SHP77 treated with DMSO at 0.1 percent for 48 hours (cell line): ENCODE data around the gene LBHD1.
"Not testable (repeated sequence)": the region's sequence is repeated elsewhere in the genome, so short reads cannot be mapped to it uniquely, and the experiment has no call there.

Experiments
- DNase-seq: peaks from one replicate; lab custom pipeline; 2025; lab: John Stamatoyannopoulos, UW

The LBHD1 gene

DNA sequence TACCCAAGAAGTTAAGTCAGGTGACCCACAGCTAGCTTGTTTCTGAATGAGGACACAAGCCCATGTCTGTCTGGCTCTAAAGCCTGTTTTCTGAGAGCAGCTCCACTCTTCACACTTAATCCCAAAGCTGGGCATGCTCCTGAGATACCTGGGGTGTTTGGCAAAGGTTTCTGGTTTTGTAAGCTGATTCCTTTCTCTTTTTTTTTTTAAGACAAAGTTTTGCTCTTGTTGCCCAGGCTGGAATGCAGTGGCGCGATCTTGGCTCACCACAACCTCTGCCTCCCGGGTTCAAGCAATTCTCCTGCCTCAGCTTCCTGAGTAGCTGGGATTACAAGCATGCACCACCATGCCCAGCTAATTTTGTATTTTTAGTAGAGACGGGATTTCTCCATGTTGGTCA is 21.6 kb upstream of the LBHD1 start:
- not testable (repeated sequence) for DNase-seq

DNA sequence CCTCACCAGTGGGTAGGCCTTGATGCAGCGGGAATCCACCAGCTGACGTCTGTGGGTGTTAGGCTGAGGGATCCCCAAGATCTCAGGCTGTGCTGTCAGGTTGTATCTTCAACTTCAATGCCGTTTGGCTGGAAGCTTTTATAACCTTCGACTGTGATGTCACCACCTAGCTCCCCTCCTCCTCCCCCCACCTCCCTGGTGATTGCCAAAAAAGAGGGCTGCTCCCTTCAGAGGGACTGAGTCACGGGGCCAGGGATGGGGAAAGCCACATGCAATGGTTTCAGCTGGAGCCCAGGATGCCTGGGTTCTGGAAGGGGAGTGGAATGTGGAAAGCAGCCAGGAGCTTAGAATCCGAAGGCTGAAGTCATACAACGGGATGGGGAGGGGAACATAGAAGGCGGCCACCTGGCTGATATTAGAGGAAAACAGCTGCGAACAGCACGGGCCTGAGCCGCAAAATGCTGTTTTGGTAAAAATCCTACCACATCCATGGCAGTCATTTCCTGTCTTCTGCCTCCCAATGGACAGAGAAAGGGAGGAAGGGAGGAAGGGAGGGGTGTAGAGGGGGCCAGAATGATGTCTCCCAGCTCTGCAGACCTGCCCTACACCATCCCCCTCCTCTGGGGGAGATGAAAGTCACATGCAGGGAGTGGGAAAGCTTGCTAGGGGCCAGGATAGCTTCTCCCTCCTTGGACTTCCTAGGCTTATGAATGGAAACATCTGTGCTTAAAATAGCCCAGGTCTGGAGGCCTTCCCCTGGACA is 17.5 kb upstream of the LBHD1 start, which contains the start of gene LRRN4CL:
Gene LRRN4CL, minus strand, starts transcription at position 110 of the 763 bp plus-strand sequence. CDS start 1,022 bp downstream, outside the sequence.
- DNase-seq = no peak

DNA sequence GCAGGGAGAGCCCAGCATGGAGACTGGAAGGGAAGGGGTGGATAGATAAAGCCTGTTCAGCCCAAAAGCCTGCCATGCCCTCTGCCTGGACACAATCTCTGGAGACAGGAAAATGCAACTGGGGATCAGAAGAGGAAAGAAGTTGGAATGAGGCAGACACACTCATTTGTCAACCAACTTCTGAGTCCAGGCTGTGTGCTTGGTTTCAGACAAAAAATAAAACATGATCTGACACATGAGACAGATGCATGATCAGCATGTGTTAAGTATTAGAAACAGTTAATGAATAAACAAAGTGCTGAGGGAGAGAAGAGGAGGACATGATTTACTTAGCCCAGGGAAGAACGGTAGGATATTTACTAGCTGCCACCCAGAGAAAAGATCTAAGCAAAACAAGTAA is 16.4 kb upstream of the LBHD1 start:
- DNase-seq = no peak

DNA sequence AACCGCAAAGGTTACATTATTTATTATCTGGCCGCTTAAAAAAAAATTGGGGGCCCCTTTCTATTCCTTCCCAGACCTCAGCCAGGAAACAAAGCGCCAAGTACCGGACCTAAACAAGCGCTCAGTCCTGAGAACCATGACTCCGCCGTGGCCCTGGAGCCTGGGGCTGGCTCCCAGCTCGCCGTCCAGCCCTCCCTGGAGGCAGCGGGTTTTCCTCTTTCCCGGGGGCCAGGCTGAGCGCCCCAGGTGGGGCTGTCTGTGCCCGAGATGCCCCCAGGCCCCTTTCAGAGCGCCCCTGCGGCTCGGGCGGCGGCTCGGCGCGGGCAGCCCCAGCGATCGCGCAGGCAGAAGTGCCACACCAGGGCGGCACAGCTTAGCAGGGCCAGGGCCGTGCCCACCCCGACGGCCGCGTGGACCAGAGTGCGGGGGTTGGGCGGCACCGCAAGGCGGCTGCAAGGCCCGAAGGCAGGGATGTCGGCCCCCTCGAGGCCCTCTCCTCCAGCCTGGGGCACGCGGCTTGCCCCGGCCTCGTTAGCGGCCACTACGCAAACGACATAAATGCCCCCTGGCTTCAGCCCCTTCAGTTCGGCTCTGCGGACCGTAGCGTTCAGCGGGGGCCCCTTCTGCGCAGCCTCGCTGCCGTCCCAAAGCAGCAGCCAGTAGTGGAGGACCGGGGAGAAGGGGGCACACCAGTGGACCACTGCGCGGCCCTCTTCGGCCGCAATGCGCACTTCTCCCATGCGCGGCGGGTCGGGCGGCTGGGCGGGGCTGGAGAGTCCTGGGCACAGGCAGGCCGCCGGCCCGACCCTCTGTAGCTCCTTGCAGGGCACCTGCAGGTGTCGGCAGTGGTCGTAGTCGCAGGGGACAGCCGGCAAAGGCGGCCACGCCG is 15.7 kb upstream of the LBHD1 start:
- no peak for DNase-seq

- DNase-seq = no peak
Observed at GRCh38 chr11:62682518-62682917, 10.5 kb upstream of the LBHD1 start.

DNA sequence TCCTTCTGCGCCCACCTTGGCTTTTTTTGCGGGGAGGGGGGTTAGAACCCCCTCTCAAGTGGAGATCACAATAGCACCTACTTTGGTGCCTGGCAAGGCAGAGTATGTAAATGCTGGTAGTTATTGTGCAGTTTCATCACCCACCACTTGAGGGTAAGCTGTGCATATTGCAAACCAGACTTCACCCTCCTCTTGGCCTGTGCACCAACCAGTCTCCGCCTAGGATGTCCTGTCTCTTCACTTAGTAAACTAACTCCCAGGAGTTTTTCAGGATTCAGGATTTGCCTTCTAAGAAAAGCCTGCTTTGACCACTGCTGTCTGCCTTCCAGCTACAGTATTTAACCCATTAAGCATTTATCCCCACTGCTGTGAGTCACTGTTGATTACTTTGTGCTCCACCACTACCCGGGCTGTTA is 8.8 kb upstream of the LBHD1 start:
- peak; percentile 78 for DNase-seq

GRCh38 chr11:62678770-62679696 is 7.0 kb upstream of the LBHD1 start, which contains the start of gene UBXN1:
Gene UBXN1 (minus strand): TSS chr11:62679073. CDS start chr11:62678923, 150 bp downstream.
- peak; percentile 74 for DNase-seq

GRCh38 chr11:62678433-62678769 is 6.3 kb upstream of the LBHD1 start:
- no peak for DNase-seq

- DNase-seq = no peak
Observed at GRCh38 chr11:62677714-62678113, 5.6 kb upstream of the LBHD1 start.

DNA sequence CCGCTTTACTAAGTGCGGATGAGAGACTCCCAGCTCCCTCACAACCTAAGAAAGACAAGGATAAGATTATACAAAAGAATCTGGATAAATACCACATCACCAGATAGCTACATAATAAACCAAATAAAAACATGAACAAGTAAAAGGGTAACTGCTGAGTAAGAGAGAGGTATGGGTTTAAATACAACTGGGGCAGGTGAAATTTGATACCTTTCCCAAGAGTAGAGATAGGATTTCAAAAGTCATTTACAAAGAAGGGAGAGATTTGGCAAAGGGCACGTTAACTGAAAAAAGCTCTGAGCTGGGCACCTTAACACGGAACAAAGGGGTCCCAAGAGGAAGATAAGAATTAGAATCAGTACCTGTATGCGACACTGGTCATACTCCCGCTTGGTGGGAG is 5.1 kb upstream of the LBHD1 start:
- DNase-seq = no peak

DNA sequence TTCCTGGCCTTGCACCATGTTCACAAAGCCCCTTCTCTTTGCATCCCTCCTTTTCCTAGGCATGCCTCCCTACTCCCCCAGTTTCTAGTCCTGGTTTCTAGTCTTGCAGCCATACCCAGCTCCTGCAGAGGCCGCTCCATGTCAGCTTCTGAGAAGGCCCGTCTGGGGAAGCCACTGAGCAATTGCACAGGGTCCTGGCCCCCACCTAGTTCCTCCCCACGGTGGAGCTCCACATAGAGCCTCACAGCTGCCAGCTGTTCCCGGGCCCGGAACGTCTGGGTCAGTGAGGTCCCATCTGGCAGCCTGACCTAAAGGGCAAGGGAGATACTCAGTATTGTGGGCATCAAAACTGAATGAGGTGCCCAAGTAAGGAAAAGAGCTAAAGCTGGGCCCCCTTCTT is 4.6 kb upstream of the LBHD1 start:
- no peak for DNase-seq

DNA sequence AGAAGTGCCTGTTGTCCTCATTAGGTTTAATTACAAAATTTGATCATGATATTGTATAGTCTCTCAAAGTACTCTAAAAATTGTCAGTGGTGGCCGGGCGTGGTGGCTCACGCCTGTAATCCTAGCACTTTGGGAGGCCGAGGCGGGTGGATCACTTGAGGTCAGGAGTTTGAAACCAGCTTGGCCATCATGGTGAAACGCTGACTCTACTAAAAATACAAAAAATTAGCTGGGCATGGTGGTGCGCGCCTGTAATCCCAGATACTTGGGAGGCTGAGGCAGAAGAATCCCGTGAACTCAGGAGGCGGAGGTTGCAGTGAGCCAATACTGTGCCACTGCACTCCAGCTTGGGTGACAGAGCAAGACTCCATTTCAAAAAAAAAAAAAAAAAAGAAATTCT is 3.3 kb upstream of the LBHD1 start:
- not testable (repeated sequence) for DNase-seq

- no peak for DNase-seq
Observed at GRCh38 chr11:62673196-62673525, 1.1 kb upstream of the LBHD1 start.

- no peak for DNase-seq
Observed at GRCh38 chr11:62671236-62671607, 845 bp downstream of the LBHD1 start.

DNA sequence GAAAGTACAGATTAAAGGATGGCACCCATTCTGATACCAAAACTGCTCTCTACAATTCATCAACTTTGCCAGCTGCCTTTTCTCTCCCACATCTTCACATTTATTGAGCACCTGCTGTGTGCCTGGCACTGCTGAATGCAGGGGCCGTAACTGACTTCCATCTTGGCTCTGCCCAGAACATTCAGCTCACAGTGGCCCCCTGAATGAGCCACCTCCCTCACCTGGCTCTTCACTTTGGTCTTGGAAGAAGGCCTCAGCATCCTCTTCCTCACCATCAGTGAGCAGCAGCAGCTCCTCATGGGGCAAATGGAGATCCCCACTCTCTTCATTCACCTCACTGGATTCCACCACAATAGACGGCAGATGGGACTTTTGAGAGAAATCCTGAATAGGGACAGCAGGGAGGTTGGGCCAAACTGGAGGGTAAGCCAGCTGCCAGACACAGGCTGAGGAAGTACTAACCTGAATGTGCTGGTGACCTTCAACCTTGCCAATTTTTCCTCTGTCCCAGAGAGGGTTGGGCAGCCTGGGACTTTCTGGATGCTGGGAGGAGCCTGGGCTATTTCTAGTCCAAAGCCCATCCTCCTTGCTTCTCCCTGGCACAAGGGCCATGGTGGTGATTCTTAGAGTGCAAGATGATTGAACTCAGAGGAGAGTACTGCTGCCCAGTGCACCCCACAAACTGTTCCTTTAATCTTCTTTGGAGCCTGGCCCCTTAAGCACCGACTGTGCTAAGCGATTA is 2.5 kb downstream of the LBHD1 start:
- DNase-seq = no peak

DNA sequence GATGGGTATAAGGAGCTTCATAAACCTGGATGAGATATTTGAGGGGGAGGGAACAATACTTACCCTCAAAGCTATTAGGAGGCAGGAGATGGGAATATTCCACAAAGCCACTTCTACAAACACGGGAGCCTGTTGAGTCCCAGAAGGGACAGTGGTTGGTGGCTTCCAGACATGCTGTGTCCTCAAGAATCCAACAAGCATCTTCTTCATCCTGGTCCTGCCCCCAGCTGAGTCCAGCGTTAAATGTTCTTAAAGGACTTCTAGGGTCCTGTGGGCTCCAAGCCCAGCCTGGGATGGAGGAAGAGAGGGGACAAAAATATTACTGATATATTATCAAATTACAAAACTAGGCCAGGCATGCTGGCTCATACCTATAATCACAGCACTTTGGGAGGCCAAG is 4.6 kb downstream of the LBHD1 start:
- no peak for DNase-seq

GRCh38 chr11:62666259-62666926 is 5.7 kb downstream of the LBHD1 start:
- no peak for DNase-seq

DNA sequence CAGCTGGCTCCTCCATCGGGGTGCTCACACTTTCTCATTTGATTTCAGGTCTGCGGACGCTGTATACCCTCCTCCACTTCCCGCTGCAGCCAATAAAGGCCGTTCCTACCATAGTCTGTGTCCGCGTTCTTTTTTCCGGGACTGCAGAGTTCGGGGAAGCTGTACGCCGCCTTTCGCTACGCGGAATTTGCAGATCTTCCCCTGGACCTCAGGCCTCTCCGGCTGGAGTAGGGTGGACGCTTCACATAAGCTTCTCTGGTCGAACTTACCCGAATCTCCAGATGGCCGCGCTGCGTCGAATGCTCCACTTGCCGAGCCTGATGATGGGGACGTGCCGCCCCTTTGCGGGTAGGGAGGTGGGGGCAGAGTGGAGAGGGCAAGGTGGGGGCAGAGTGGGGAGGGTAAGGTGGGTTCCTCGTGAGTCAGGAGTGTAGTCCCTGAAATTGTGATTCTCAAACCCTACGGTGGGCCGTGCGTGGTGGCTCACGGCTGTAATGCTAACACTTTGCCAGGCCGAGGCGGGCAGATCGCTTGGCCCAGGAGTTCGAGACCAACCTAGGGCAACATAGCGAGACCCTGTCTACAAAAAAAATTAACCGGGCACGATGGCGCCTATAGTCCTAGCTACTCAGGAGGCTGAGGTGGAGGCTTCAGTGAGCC is 6.3 kb downstream of the LBHD1 start:
- DNase-seq = no peak

DNA sequence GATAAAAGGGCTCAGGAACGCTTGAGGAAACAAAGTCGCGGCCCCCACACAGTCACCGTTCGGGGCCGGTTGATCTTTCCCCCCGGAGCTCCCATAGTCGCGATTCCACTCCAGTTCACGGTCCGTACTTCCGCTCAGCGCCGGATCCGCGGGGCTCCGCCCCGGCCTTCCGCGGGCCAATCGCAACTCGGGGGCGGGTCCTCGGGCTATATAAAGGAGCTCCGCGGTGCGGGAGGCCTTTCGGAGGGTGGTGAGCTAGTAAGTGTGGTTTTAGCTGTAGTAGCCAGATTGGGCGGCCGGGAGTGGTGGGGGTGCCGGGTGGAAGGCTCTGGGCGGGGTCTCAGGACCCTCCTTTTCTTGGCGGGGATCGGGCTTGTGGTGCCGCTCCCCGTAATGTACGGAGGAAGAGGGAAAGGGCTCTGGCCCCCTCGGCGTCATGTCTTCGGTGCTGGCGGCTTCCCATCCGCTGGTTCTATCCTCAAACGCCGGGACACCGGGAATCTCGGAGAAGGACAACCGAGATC is 6.9 kb downstream of the LBHD1 start, which contains the start of the genes C11orf98 and CSKMT:
Gene C11orf98, minus strand, starts transcription at position 136 of the 524 bp plus-strand sequence. Its CDS starts 41 bp downstream, at position 95.
Gene CSKMT, plus strand, starts transcription at position 238 of the 524 bp plus-strand sequence. CDS start 568 bp downstream, outside the sequence.
- DNase-seq = peak; percentile 69
